ENCODE results near the gene PCNT.

GRCh38 chr21:46329796-46330195 lies 5.8 kb downstream of the PCNT start:
- TF ChIP-seq MYBL2 (CRISPR knock-in tag; IDR thresholded peaks at IDR 0.05) (no peak), NFATC4 (CRISPR knock-in tag; IDR thresholded peaks at IDR 0.05) (no peak), ATF2 (CRISPR knock-in tag; IDR thresholded peaks at IDR 0.05; ENCODE audit: borderline replicate concordance, low read depth) (no peak), CTCF (IDR thresholded peaks at IDR 0.05) (no peak), E2F4 (CRISPR knock-in tag; IDR thresholded peaks at IDR 0.05; ENCODE audit: borderline replicate concordance, low read depth) (no peak), NR2C2 (CRISPR knock-in tag; IDR thresholded peaks at IDR 0.05) (no peak), ZNF232 (CRISPR knock-in tag; IDR thresholded peaks at IDR 0.05) (no peak), MAX (CRISPR knock-in tag; IDR thresholded peaks at IDR 0.05) (no peak)
